T-helper 9 cell (primary cell): Measurements from ENCODE around the gene TMBIM6.
A peak's percentile ranks its signal among the peaks of the same experiment; 100 is the strongest.
"Not testable (repeated sequence)": the region's sequence is repeated elsewhere in the genome, so short reads cannot be mapped to it uniquely, and the experiment has no call there.

ENCODE experiments used
- DNase-seq: peaks from one replicate; pipeline ENCODE4 v3.0.0-alpha.2; 2020
- total RNA-seq, 2 donors: gene quantifications; one replicate each; lab custom pipeline; 2026; lab: John Stamatoyannopoulos, UW

Gene TMBIM6
- 424 to 955 reads per million in 2 donors for total RNA-seq

GRCh38 chr12:49740930-49741881 lies at the start of gene TMBIM6:
Gene TMBIM6, plus strand, starts transcription at chr12:49741557. Its CDS starts 10,937 bp downstream, at chr12:49752494.
- peak; percentile 97 for DNase-seq

- DNase-seq: no peak
These were observed 48.5 kb upstream of the TMBIM6 start for GRCh38 chr12:49692851-49693250.

GRCh38 chr12:49693931-49694444 lies 47.4 kb upstream of the TMBIM6 start:
- no peak for DNase-seq

- no peak for DNase-seq
These were observed 44.6 kb upstream of the TMBIM6 start for GRCh38 chr12:49696723-49697122.

DNA sequence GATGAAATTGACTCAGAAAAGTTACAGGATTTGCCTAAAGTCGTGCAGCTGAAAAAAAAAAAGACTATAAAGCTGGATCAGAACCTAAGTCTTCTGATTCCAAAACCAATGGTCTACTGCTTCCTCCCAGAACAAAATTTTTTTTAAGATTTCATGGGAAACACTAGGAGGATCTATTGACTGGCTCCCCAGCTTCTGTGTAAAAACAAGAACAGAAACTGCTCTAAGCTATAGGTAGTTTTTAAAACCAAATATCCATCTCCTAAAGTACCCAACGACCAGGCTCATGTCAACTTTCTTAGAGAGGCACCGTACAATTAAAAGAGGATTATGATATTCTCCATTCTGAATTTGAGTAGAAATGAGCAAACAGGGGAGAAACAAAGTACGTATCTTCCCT lies 43.5 kb upstream of the TMBIM6 start:
- DNase-seq: no peak

GRCh38 chr12:49698619-49699545 lies 42.5 kb upstream of the TMBIM6 start:
- no peak for DNase-seq

GRCh38 chr12:49702009-49702408 lies 39.3 kb upstream of the TMBIM6 start:
- no peak for DNase-seq

DNA sequence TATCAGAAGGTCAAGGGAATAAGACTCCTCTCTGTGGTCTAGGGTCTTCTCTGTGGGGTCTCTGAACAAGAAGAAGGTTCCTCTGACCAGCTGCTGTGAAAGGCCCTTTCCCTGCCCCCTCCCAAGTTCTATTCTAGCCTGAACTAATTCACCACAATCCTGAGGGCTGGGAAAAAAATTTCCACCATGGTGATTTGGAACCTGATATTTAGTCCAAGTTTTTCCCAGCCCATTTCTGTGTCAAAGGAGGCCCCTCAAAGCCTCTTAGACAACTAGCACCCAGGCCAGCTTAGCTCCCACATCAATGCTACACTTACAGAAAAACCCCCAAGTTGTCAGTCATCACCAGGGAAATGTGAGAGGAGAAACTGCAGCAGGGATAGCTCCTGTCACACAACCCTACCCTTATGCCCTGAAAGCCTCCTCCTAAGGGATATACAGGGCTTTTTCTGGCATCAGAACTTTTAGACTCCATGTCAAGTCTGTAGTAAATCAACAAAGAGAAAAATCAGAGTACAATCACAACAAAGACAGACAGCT lies 38.6 kb upstream of the TMBIM6 start:
- DNase-seq: no peak

- DNase-seq: no peak
These were observed 37.7 kb upstream of the TMBIM6 start for GRCh38 chr12:49703647-49704137.

- no peak for DNase-seq
These were observed 35.8 kb upstream of the TMBIM6 start for GRCh38 chr12:49705479-49706134.

DNA sequence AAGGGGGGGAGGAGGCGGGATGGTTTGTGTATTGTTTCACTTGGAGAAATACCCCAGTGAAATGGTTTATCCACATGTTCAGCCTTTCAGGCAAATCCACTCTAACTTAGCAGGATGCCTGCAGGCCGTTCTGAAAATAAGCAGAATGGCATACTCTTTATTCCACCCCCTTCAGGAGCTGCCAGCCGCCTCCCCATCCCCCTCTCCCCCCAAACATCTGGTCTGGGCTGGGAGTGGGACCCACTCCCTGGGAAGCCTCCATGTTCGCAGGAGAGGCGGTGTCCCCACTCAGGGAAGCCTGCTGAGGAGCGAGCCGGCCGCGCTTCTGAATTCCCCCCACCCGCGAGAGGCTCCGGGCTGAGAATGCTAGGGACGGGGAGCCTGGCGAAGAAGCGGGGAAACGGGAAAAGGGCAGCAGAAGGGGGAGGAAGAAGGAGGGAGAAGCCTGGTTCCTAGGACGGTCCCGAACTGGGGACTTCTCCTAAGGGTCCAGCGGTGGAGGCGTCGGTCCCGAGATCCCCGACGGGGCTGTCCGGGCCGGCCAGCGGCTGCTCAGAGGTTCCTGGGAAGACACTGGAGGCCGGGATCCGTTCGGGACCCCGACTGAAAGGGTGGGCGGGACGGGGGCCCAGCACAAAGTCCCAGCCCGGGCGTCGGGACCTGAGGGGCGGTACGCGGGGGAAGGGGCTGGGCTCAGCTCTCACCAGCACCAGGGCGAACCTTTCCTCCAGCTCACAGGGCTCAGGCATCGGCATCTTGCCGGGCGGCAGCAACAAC lies 34.8 kb upstream of the TMBIM6 start:
- DNase-seq: peak; percentile 11

- peak; percentile 99 for DNase-seq
These were observed 34.1 kb upstream of the TMBIM6 start, which contains the start of gene FMNL3 for GRCh38 chr12:49707128-49707811. Gene FMNL3, minus strand, starts transcription at chr12:49707405. Its CDS starts 225 bp downstream, at chr12:49707180.

DNA sequence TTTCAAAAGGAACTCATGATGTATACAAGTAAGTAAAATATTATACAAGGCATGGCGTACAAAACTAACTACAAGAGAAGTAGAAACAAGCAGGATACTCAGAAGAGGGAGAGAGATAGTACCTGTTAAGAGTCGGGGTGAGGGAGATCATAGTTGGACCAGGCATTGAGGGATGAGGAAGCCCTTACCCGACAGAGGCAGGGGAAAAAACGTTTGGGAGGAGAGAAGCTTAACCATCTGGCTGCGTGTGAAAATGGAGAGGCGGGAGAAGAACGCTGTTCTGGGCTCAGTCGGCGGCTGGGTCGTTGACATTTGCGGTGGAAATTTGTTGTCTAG lies 33.6 kb upstream of the TMBIM6 start:
- DNase-seq: no peak

DNA sequence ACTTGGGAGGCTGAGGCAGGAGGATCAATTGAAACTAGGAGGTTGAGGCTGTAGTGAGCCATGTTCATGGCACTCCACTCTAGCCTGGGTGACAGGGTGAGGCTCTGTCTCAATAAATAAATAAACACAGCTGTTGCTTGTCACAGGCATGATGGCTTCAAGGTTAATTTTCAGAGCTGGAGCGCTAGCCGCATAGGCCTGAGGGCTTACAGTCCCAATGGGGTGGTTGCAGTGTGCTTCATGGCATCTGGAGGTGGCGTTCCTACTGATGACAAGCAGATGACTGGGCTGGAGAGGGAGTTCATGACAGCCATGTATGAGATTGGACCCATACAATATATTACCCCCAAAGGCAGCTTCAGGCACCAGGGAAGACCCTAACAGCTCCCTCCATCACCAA lies 32.5 kb upstream of the TMBIM6 start:
- no peak for DNase-seq

- not testable (repeated sequence) for DNase-seq
These were observed 27.4 kb upstream of the TMBIM6 start for GRCh38 chr12:49713952-49714351.

DNA sequence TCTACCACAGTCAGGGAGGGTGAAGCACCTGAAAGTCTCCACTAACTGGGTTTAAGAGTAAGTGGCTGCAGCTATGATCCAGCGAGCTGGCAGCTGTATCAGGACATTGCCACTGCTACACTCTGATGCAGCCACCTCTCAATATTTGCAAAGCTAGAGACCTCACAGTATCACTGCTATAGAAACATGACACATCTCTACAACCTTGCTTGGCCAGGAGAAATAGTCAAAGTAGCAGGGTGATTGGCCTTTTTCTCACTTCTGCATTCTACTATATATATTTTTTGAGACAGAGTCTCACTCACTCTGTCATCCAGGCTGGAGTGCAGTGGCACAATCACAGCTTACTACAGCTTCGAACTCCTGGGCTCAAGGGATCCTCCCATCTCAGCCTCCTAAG lies 24.8 kb upstream of the TMBIM6 start:
- no peak for DNase-seq

- DNase-seq: not testable (repeated sequence)
These were observed 23.6 kb upstream of the TMBIM6 start for GRCh38 chr12:49717800-49718199.

DNA sequence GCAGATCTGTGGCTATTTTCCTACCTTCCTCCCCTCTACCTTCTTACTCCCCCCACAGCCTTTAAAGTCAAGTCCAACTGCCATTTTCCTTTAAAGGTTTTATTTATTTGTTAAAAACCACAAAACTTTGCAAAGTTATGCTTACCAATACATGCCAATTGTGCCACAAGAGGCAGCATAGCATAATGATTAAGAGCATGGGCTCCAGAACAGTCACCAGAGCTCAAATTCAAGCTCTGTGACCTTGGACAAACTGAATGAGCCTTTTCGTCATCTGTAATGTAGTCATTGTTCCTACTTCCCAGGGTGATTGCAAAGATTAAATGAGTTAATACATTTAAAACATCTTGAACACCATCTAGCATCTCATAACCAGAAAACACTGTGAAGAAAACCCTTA lies 21.1 kb upstream of the TMBIM6 start:
- DNase-seq: no peak

GRCh38 chr12:49721355-49721754 lies 20.0 kb upstream of the TMBIM6 start:
- DNase-seq: not testable (repeated sequence)

DNA sequence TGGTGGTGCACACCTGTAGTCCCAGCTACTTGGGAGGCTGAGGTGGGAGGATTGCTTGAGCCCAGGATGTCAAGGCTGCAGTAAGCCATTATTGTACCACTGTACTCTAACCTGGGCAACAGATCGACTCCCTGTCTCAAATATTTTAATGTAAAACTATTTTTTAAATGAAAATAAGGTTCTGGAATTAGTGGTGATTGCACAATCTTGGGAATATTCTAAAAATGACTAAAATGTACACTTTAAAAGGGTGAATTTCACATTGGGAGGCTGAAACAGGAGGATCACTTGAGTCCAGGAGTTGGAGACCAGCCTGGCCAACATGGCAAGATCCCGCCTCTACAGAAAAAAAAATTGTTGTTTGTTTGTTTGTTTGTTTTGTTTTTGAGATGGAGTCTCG lies 12.9 kb upstream of the TMBIM6 start:
- no peak for DNase-seq

GRCh38 chr12:49730050-49730449 lies 11.3 kb upstream of the TMBIM6 start:
- DNase-seq: no peak
